Hematopoietic multipotent progenitor cell treated with erythropoietin and hydrocortisone succinate and interleukin-3 and kit ligand, for 17 days (in vitro differentiated cells): ENCODE measurements around the gene CAPN10.

Source experiments
- DNase-seq: peaks from one replicate; pipeline ENCODE4 v3.0.0-alpha.2; 2015; ENCODE audit warnings: low spot score

Gene CAPN10

GRCh38 chr2:240624011-240624949, 37.7 kb downstream of the CAPN10 start:
- DNase-seq = no peak

DNA sequence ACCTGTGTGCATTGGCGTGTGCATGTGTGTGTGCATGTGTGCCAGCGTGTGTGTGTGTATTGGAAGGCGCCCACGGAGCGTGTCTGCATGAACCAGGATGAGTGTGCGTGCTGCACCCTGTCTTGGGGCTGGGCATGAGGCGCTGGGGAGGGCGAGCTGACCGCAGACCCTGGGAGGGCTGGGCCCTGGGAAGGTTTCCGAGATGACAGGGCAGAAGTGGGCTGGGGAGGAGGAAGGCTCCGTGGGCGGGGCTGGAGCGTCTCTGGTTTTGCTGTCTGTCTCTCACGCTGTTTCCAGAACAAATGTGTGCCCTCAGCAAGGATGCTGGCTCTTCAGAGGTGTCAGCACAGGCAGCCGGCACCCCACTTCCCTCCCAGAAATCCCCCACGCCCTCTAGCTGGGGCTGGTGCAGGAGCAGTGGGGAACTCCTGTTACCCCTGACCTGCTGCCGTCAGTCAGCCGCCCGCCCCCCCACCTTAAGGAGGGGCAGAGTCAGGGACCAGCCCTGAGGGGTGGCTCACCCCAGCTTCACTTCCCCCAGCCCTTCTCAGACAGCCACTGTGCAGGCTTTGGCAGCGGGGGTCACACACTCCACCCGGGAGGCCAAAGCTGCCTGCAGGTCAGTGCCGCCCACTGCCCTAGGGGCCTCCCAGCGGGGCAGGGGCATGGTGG, 38.6 kb downstream of the CAPN10 start, which contains the start of gene GPR35:
GPR35 (plus strand) TSS at position 531 of the 672 bp plus-strand sequence. CDS start 4,473 bp downstream, outside the sequence.
- DNase-seq = no peak

GRCh38 chr2:240626531-240627300, 40.2 kb downstream of the CAPN10 start:
- no peak for DNase-seq

DNA sequence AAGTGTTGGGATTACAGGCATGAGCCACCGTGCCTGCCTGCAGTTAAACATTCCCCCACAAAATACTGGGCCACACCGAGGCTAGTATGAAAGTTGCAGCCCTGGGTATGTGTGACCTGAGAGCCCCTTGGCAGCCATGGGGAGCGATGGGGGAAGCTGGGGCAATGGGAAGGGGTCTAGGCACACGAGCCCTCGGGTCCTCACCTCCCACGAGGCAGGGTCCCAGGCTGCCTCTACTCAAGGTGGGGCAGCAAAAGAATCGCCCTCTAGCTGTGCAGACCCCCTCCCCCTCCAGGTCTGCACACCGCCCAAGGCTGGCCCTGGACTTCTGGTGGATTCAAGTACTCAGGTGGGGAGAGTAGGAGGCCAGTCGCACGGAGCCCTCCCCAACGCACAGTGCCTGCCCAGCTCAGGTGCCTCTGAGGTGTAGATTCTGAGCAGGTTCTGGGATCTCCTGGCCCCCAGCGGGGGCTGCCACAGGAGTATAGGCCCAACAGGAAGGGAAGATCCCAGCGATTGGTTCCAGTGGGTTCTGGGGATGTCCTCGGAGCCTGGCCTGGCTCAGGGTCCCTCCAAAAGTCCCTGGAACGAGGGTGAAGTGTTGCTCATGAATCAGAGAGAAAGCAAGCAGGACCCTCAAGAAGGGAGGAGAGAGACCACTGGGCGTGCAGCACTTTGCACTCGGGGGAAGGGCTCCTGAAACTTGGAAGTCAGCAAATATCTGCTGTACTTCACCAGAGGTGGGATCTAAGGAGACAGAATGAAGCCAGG, 41.4 kb downstream of the CAPN10 start:
- DNase-seq = no peak

GRCh38 chr2:240628507-240628807, 41.9 kb downstream of the CAPN10 start:
- no peak for DNase-seq

DNA sequence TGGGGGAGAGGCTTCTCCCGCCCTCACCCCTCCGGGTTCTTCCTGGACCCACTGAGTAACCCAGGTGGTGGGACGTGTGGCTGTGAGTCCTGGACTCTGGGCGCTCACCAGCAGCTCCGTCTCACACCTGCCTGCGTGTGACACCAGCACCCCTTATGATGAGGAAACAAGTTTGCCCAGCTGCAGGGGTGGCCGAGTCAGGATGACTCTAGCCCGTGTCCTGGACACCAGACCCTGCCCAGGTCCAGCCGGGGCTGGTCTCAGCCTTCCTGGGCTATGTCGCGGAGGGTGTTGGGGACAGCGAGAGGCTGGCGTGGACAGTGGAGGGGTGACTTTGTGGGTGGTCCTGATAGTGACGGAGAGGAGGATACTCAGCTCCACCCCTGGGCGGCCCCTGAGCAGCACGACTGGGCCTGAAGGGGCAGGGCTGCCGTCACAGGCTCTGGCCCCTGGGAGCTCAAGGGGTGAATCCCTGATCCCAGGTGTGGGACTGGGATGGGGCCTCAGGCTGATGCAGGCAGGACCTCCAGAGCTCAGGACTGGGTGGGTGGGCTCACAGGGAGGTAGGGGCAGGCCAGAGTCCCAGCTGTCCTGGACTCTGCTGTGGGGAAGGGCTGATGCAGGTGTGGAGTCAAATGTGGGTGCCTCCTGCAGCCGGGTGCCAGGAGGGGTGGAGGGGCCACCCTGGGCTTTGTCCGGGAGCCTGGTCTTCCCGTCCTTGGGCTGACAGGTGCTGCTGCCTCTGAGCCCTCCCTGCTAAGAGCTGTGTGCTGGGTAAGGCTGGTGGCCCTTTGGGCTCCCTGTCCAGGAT, 42.5 kb downstream of the CAPN10 start:
- DNase-seq = no peak

- DNase-seq = no peak
These were observed 43.1 kb downstream of the CAPN10 start for GRCh38 chr2:240629619-240629967.

DNA sequence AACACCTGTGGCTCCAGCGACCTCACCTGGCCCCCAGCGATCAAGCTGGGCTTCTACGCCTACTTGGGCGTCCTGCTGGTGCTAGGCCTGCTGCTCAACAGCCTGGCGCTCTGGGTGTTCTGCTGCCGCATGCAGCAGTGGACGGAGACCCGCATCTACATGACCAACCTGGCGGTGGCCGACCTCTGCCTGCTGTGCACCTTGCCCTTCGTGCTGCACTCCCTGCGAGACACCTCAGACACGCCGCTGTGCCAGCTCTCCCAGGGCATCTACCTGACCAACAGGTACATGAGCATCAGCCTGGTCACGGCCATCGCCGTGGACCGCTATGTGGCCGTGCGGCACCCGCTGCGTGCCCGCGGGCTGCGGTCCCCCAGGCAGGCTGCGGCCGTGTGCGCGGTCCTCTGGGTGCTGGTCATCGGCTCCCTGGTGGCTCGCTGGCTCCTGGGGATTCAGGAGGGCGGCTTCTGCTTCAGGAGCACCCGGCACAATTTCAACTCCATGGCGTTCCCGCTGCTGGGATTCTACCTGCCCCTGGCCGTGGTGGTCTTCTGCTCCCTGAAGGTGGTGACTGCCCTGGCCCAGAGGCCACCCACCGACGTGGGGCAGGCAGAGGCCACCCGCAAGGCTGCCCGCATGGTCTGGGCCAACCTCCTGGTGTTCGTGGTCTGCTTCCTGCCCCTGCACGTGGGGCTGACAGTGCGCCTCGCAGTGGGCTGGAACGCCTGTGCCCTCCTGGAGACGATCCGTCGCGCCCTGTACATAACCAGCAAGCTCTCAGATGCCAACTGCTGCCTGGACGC, 43.6 kb downstream of the CAPN10 start:
- no peak for DNase-seq

GRCh38 chr2:240630771-240631547, 44.4 kb downstream of the CAPN10 start:
- no peak for DNase-seq

GRCh38 chr2:240631548-240632305, 45.2 kb downstream of the CAPN10 start:
- no peak for DNase-seq

DNA sequence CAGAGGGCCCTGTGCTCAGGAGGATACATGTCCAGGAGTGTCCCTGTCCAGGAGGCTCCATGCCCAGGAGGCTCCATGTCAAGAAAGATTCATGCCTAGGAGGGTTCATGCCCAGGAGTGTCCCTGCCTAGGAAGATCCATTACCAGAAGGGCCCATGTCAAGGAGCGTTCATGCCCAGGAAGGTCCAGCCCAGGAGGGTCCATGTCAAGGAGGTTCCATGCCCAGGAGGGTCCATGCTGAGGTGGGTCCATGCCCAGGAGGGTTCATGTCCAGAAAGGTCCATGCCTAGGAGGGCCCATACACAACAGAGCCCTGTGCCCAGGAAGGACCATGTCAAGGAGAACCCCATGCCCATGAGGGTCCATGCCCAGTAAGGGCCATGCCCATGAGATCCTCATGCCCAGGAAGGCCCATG, 45.8 kb downstream of the CAPN10 start:
- no peak for DNase-seq

GRCh38 chr2:240635121-240635997, 48.8 kb downstream of the CAPN10 start:
- no peak for DNase-seq

DNA sequence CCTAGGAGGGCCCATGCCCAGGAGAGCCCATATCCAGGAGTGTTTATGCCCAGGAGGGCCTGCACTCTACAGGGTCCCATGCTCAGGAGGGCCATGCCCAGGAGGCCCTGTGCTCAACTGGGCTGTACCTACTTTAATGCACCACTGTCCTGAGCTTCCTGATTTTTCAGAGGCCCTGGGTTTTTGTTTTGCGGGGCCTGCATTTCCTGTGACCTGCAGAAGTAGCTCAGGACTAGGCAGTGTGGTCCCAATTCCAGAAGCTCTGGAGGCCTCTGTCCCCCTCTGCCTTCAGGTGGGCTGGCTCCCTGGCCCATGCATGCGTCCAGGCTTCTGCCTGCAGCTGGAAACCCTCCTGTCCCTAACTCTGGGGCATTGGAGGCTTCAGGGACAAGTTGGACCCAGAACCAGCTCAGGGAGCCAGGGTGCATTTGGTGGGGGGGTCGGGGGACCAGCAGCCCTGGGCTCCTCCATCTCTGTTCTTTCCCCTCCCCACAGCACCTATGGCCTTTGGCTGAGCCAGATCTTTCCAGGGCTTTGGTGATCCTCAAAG, 49.5 kb downstream of the CAPN10 start:
- DNase-seq = no peak

DNA sequence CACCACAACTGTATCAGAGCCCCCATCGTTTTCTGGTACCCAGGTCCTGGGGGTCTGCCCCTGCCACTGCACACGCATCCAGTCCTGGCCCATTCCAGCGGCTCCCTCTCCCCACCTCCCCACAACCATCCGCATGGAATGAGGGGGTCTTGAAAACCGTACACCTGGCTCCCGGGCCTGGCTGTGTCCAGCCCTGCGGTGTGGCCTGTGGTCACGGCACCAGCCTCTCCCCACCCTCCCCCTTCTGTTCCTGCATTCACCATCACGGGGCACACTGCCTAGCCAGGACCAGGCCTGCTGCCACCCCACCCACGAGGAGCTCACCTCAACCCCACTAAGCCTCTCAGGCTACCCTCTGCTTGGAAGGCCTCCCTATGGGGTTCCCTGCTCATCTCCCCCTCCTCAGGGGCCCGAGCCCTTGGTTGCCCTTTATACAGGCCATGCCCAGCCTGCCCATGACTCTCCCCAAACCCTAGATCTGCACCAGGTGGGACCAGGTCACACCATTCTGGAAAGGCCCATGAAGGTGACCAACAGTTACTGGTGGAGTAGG, 50.1 kb downstream of the CAPN10 start:
- DNase-seq = no peak

GRCh38 chr2:240637116-240637900, 50.8 kb downstream of the CAPN10 start:
- no peak for DNase-seq

DNA sequence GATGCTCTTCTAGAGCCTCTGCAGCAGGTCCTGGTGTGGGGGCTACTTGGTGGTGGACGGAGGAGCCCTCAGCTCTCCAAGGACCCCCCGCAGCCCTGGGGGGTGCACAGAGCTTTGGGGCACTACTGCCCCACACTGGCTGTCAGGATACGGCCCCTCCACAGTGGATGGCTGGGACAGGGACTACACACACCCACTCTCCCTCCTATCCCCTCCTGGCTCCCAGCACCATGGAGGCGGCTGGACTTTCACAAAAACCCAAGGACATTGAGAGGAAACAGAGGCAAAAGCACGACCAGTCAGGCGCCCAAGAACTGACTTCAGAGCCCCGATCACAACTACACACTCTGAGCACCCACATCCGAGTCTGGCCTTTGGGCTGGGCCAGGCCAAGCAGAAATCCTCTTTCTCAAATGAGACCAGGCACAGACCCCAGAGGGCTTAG, 51.4 kb downstream of the CAPN10 start:
- no peak for DNase-seq
